ENCODE results near the gene CTR9.
"Not testable (repeated sequence)": the region's sequence is repeated elsewhere in the genome, so short reads cannot be mapped to it uniquely, and the experiment has no call there.

The CTR9 gene

GRCh38 chr11:10803676-10804075 lies 52.6 kb downstream of the CTR9 start:
- H3K9me3 ChIP-seq (ENCODE audit: control insufficient read depth in 1 of 2, low read length in 2 of 2), result no peaks in the 10 kb centered on the region
- no peaks in the 10 kb centered on the region for H3K27me3 ChIP-seq (ENCODE audit: low read depth, low read length)
- H3K27ac ChIP-seq (ENCODE audit: low read length), result no peak overlapping the region
- H3K36me3 ChIP-seq (ENCODE audit: control insufficient read depth in 1 of 2, insufficient read depth in 2 of 2, low read length in 2 of 2), result peaks cover 80 to 89% of the 10 kb centered on the region in 2 donors
- H3K4me3 ChIP-seq (ENCODE audit: low read depth in 1 of 2, low read length in 2 of 2), result no peak overlapping the region
- peaks cover 13 to 39% of the 10 kb centered on the region in 2 donors for H3K4me1 ChIP-seq (ENCODE audit: control insufficient read depth in 1 of 2, insufficient read depth in 2 of 2, low read length in 2 of 2)

- no peaks in the 10 kb centered on the region for H3K27me3 ChIP-seq (ENCODE audit: low read depth, low read length)
- no peaks in the 10 kb centered on the region for H3K9me3 ChIP-seq (ENCODE audit: control insufficient read depth in 1 of 2, low read length in 2 of 2)
- peaks cover 19 to 43% of the 10 kb centered on the region in 2 donors for H3K4me1 ChIP-seq (ENCODE audit: control insufficient read depth in 1 of 2, insufficient read depth in 2 of 2, low read length in 2 of 2)
- peak overlapping the region; percentile 99 for H3K4me3 ChIP-seq (ENCODE audit: low read depth in 1 of 2, low read length in 2 of 2)
- no peak overlapping the region for H3K27ac ChIP-seq (ENCODE audit: low read length)
- peaks cover 59 to 68% of the 10 kb centered on the region in 2 donors for H3K36me3 ChIP-seq (ENCODE audit: control insufficient read depth in 1 of 2, insufficient read depth in 2 of 2, low read length in 2 of 2)
Observed at GRCh38 chr11:10805741-10806140, 54.7 kb downstream of the CTR9 start.

- no peaks in the 10 kb centered on the region for H3K27me3 ChIP-seq (ENCODE audit: low read depth, low read length)
- H3K9me3 ChIP-seq (ENCODE audit: control insufficient read depth in 1 of 2, low read length in 2 of 2), result no peaks in the 10 kb centered on the region
- peaks cover 55 to 64% of the 10 kb centered on the region in 2 donors for H3K36me3 ChIP-seq (ENCODE audit: control insufficient read depth in 1 of 2, insufficient read depth in 2 of 2, low read length in 2 of 2)
- peak overlapping the region; percentile 93 for H3K27ac ChIP-seq (ENCODE audit: low read length)
- H3K4me3 ChIP-seq (ENCODE audit: low read depth in 1 of 2, low read length in 2 of 2), result peak overlapping the region; percentile 99
- peaks cover 19 to 43% of the 10 kb centered on the region in 2 donors for H3K4me1 ChIP-seq (ENCODE audit: control insufficient read depth in 1 of 2, insufficient read depth in 2 of 2, low read length in 2 of 2)
Observed at GRCh38 chr11:10806206-10806605, 55.2 kb downstream of the CTR9 start.

DNA sequence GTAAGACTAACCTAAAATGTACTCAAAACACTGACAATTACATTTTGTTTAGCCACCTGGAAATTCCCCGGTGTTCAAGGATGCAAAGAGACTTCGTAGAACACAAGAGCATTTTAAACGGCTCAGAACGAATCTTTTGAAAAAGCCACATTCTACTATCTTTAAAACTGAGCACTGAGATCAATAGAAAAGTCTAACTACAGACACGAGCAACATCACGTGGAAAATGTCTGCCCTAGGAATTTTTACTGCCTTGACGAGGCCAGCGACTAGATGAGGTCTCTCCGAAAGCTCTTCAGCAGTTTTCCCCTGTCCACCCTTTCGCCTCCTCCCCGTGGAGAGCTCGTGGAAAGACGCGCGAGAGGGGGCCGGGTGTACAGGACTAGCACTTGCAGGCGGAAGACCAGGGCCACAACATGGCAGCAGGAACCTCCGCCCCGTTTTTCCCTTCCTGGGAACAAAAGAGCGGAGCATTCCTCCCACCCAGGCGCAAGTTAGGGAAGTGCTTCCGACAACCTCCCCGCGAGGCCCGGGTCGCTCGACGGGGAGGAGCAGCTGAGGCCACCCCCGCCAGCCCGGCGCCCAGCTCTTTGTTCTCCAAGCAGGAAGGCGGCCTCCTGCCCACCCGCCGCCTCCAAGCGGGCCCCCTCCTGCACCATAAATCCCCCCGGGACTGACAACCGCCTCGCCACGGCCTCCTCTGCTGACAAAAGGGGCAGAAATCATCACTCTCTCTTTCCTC lies 56.6 kb downstream of the CTR9 start:
- Histone ChIP-seq H3K27me3 (ENCODE audit: low read depth, low read length) (no peaks in the 10 kb centered on the region), H3K4me1 (ENCODE audit: control insufficient read depth in 1 of 2, insufficient read depth in 2 of 2, low read length in 2 of 2) (peaks cover 19 to 43% of the 10 kb centered on the region in 2 donors), H3K9me3 (ENCODE audit: control insufficient read depth in 1 of 2, low read length in 2 of 2) (no peaks in the 10 kb centered on the region), H3K27ac (ENCODE audit: low read length) (peak overlapping the region; percentile 93), H3K36me3 (ENCODE audit: control insufficient read depth in 1 of 2, insufficient read depth in 2 of 2, low read length in 2 of 2) (peaks cover 41 to 49% of the 10 kb centered on the region in 2 donors), H3K4me3 (ENCODE audit: low read depth in 1 of 2, low read length in 2 of 2) (peak overlapping the region; percentile 99)

- H3K4me3 ChIP-seq (ENCODE audit: low read depth in 1 of 2, low read length in 2 of 2), result peak overlapping the region; percentile 99
- H3K36me3 ChIP-seq (ENCODE audit: control insufficient read depth in 1 of 2, insufficient read depth in 2 of 2, low read length in 2 of 2), result peaks cover 39 to 44% of the 10 kb centered on the region in 2 donors
- H3K9me3 ChIP-seq (ENCODE audit: control insufficient read depth in 1 of 2, low read length in 2 of 2), result no peaks in the 10 kb centered on the region
- peak overlapping the region; percentile 93 for H3K27ac ChIP-seq (ENCODE audit: low read length)
- H3K27me3 ChIP-seq (ENCODE audit: low read depth, low read length), result no peaks in the 10 kb centered on the region
- H3K4me1 ChIP-seq (ENCODE audit: control insufficient read depth in 1 of 2, insufficient read depth in 2 of 2, low read length in 2 of 2), result peaks cover 19 to 42% of the 10 kb centered on the region in 2 donors
Observed at GRCh38 chr11:10808235-10808552, 57.1 kb downstream of the CTR9 start.

GRCh38 chr11:10808553-10809372 lies 57.7 kb downstream of the CTR9 start, which contains the start of gene EIF4G2:
Gene EIF4G2, minus strand, starts transcription at chr11:10808926.
- H3K4me1 ChIP-seq (ENCODE audit: control insufficient read depth in 1 of 2, insufficient read depth in 2 of 2, low read length in 2 of 2), result peaks cover 19 to 37% of the 10 kb centered on the region in 2 donors

DNA sequence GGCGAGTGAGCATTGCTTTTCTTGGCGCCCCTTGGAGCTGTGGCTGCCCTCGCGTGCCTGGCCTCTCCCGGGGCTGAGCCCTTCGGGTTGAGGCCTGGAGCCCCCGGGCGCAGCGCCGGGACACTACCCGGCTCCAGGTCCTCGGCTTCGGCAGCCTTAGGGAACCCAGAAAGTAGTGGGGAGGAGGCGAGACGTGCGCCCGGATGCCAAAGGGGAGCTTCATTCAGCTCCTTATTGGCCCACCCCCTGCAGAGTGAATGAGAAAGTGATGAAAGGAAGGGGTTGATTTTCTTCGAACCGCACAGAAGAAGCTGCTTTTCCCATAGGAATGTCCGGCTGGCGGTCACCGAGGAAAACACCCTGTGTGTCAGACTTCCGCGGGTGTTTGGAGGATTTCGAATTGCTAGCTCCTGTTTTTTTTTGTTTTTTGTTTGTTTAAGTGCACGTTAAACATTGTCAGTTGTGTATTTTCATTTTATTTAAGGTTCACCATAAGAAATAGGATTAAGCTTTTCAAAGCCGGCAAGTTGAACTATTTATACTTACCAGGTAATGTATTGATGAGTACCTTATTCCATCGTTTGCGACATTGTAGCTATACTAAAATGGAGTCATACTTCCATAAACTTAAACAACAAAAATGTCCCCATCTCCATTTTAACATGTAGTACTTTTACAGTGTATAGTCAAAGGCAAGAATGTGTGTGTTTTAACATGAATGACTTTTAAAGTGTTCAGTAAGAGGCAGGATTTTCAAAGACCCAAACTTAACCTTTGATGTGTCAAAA lies 58.5 kb downstream of the CTR9 start:
- H3K9me3 ChIP-seq (ENCODE audit: control insufficient read depth in 1 of 2, low read length in 2 of 2), result no peaks in the 10 kb centered on the region
- H3K27me3 ChIP-seq (ENCODE audit: low read depth, low read length), result no peaks in the 10 kb centered on the region
- peaks cover 25 to 30% of the 10 kb centered on the region in 2 donors for H3K36me3 ChIP-seq (ENCODE audit: control insufficient read depth in 1 of 2, insufficient read depth in 2 of 2, low read length in 2 of 2)
- peak overlapping the region; percentile 96 for H3K27ac ChIP-seq (ENCODE audit: low read length)
- peak overlapping the region; percentile 99 for H3K4me3 ChIP-seq (ENCODE audit: low read depth in 1 of 2, low read length in 2 of 2)
- H3K4me1 ChIP-seq (ENCODE audit: control insufficient read depth in 1 of 2, insufficient read depth in 2 of 2, low read length in 2 of 2), result peaks cover 19 to 32% of the 10 kb centered on the region in 2 donors

More at GRCh38 chr11:10808553-10809372, 57.7 kb downstream of the CTR9 start, which contains the start of gene EIF4G2:
- Histone ChIP-seq H3K27ac (ENCODE audit: low read length) (peak within 1 kb of the TSS; percentile 96), H3K36me3 (ENCODE audit: control insufficient read depth in 1 of 2, insufficient read depth in 2 of 2, low read length in 2 of 2) (peaks cover 33 to 38% of the 10 kb centered on the region in 2 donors), H3K4me3 (ENCODE audit: low read depth in 1 of 2, low read length in 2 of 2) (peak within 1 kb of the TSS; percentile 99), H3K27me3 (ENCODE audit: low read depth, low read length) (no peaks in the 10 kb centered on the region), H3K9me3 (ENCODE audit: control insufficient read depth in 1 of 2, low read length in 2 of 2) (no peaks in the 10 kb centered on the region)

DNA sequence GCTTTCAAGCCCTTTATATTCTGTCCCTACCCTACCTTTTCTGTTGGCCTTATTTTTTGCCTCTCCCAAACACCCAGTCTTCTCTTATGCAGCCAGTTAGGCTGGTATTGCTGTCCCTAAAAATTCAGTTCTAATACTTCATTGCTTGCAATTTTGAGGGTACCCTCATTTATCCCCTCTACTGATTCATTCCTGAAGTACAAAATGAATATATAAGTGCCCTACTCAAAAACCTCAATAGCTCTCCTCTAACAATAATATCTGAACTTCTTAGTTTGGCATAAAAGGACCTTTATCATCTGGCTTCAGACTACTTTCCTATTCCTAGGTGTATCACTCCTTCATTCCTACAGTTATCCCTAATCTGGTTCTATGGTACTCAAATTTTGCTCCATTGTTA lies 62.9 kb downstream of the CTR9 start:
- H3K4me3 ChIP-seq (ENCODE audit: low read depth in 1 of 2, low read length in 2 of 2), result no peak overlapping the region
- H3K4me1 ChIP-seq (ENCODE audit: control insufficient read depth in 1 of 2, insufficient read depth in 2 of 2, low read length in 2 of 2), result peaks cover 4 to 7% of the 10 kb centered on the region in 2 donors
- no peaks in the 10 kb centered on the region for H3K27me3 ChIP-seq (ENCODE audit: low read depth, low read length)
- no peaks in the 10 kb centered on the region for H3K9me3 ChIP-seq (ENCODE audit: control insufficient read depth in 1 of 2, low read length in 2 of 2)
- no peaks in the 10 kb centered on the region for H3K36me3 ChIP-seq (ENCODE audit: control insufficient read depth in 1 of 2, insufficient read depth in 2 of 2, low read length in 2 of 2)
- H3K27ac ChIP-seq (ENCODE audit: low read length), result no peak overlapping the region

DNA sequence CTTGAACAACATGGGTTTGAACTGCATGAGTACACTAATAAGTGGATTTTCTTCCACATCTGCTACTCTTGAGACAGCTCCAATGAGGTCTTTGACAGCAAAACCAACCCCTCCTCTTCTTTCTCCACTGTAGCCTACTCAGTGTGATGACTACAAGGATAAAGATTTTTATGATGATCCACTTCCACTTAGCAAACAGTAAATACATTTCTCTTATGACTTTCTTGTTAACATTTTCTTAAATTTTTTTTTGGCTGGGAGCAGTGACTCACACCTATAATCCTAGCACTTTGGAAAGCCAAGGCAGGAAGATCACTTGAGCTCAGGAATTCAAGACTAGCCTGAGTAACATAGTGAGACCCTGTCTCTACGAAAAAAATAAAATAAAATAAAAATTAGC lies 67.5 kb downstream of the CTR9 start:
- no peaks in the 10 kb centered on the region for H3K9me3 ChIP-seq (ENCODE audit: control insufficient read depth in 1 of 2, low read length in 2 of 2)
- no peaks in the 10 kb centered on the region for H3K27me3 ChIP-seq (ENCODE audit: low read depth, low read length)
- no peak overlapping the region for H3K4me3 ChIP-seq (ENCODE audit: low read depth in 1 of 2, low read length in 2 of 2)
- H3K27ac ChIP-seq (ENCODE audit: low read length), result no peak overlapping the region
- peaks cover 0 to 3% of the 10 kb centered on the region in 2 donors for H3K4me1 ChIP-seq (ENCODE audit: control insufficient read depth in 1 of 2, insufficient read depth in 2 of 2, low read length in 2 of 2)
- H3K36me3 ChIP-seq (ENCODE audit: control insufficient read depth in 1 of 2, insufficient read depth in 2 of 2, low read length in 2 of 2), result no peaks in the 10 kb centered on the region

- not testable (repeated sequence) for H3K27me3 ChIP-seq (ENCODE audit: low read depth, low read length); H3K36me3 ChIP-seq (ENCODE audit: control insufficient read depth in 1 of 2, insufficient read depth in 2 of 2, low read length in 2 of 2); H3K27ac ChIP-seq (ENCODE audit: low read length); H3K9me3 ChIP-seq (ENCODE audit: control insufficient read depth in 1 of 2, low read length in 2 of 2); H3K4me3 ChIP-seq (ENCODE audit: low read depth in 1 of 2, low read length in 2 of 2); H3K4me1 ChIP-seq (ENCODE audit: control insufficient read depth in 1 of 2, insufficient read depth in 2 of 2, low read length in 2 of 2)
Observed at GRCh38 chr11:10822491-10822890, 71.4 kb downstream of the CTR9 start.

GRCh38 chr11:10823152-10823579 lies 72.1 kb downstream of the CTR9 start:
- H3K27ac ChIP-seq (ENCODE audit: low read length), result peak overlapping the region; percentile 4

More at GRCh38 chr11:10823152-10823579, 72.1 kb downstream of the CTR9 start:
- Histone ChIP-seq H3K9me3 (ENCODE audit: control insufficient read depth in 1 of 2, low read length in 2 of 2) (no peaks in the 10 kb centered on the region), H3K36me3 (ENCODE audit: control insufficient read depth in 1 of 2, insufficient read depth in 2 of 2, low read length in 2 of 2) (no peaks in the 10 kb centered on the region), H3K4me1 (ENCODE audit: control insufficient read depth in 1 of 2, insufficient read depth in 2 of 2, low read length in 2 of 2) (peaks cover 0 to 3% of the 10 kb centered on the region in 2 donors), H3K4me3 (ENCODE audit: low read depth in 1 of 2, low read length in 2 of 2) (peak overlapping the region in 1 of 2 donors; percentile 7), H3K27me3 (ENCODE audit: low read depth, low read length) (no peaks in the 10 kb centered on the region)
